Neuronal stem cell (in vitro differentiated cells): ENCODE data around the gene CCDC70.

ENCODE experiments used
- DNase-seq: peaks from one replicate; pipeline ENCODE4 v3.0.0-alpha.2; 2013; ENCODE audit warnings: low spot score
- H2AFZ ChIP-seq: one replicate; pipeline ENCODE4 v1.6.1; 2013; ENCODE audit warnings: mild to moderate bottlenecking, low read length, inconsistent platforms
- H2AK5ac ChIP-seq: 2 replicates; pipeline ENCODE4 v1.6.1; 2013; ENCODE audit warnings: low read depth, mild to moderate bottlenecking, inconsistent platforms, low read length, moderate library complexity, mixed read lengths
- H2BK120ac ChIP-seq: 2 replicates; pipeline ENCODE4 v1.6.1; 2013; ENCODE audit warnings: low read depth, mild to moderate bottlenecking, inconsistent platforms, low read length, moderate library complexity, mixed read lengths
- H2BK12ac ChIP-seq: one replicate; pipeline ENCODE4 v1.6.1; 2013; ENCODE audit warnings: low read length, inconsistent platforms
- H2BK15ac ChIP-seq: 2 replicates; pipeline ENCODE4 v1.6.1; 2013; ENCODE audit warnings: mild to moderate bottlenecking, low read length, inconsistent platforms, mixed read lengths
- H2BK5ac ChIP-seq: one replicate; pipeline ENCODE4 v1.6.1; 2013; ENCODE audit warnings: inconsistent platforms, mild to moderate bottlenecking, low read length, moderate library complexity
- H3K14ac ChIP-seq: one replicate; pipeline ENCODE4 v1.6.1; 2013; ENCODE audit warnings: low read length, inconsistent platforms
- H3K18ac ChIP-seq: 2 replicates; pipeline ENCODE4 v1.6.1; 2013; ENCODE audit warnings: low read length, inconsistent platforms
- H3K23ac ChIP-seq: 2 replicates; pipeline ENCODE4 v1.6.1; 2013; ENCODE audit warnings: low read depth, mild to moderate bottlenecking, mixed read lengths, low read length, inconsistent platforms; ENCODE audit not compliant: poor library complexity
- H3K27ac ChIP-seq: replicated peaks from 3 replicates; pipeline ENCODE4 v1.5.1; 2013; ENCODE audit warnings: low read length, inconsistent platforms
- H3K27me3 ChIP-seq, 3 experiments: 2 replicates each; pipeline ENCODE4 v1.6.1; 2013; ENCODE audit warnings: low read length in 3 of 3, mild to moderate bottlenecking in 2 of 3, inconsistent platforms in 1 of 3, low read depth in 1 of 3, mixed read lengths in 1 of 3, moderate library complexity in 1 of 3; ENCODE audit not compliant: control insufficient read depth in 3 of 3, insufficient read depth in 3 of 3
- H3K36me3 ChIP-seq, 2 donors: replicated peaks in 1 of 2; 2 replicates each; pipeline ENCODE4 v1.6.1; 2013; ENCODE audit warnings: low read length in 2 of 2; ENCODE audit not compliant: control insufficient read depth in 2 of 2, insufficient read depth in 2 of 2
- H3K4ac ChIP-seq: 2 replicates; pipeline ENCODE4 v1.6.1; 2013; ENCODE audit warnings: inconsistent platforms, mild to moderate bottlenecking, low read length, moderate library complexity
- H3K4me1 ChIP-seq, 2 donors: 1 replicate in 1 of 2; 2 replicates in 1 of 2; pipeline ENCODE4 v1.6.1; 2013; ENCODE audit warnings: low read length in 2 of 2, low read depth in 1 of 2; ENCODE audit not compliant: control insufficient read depth in 2 of 2, insufficient read depth in 1 of 2
- H3K4me2 ChIP-seq: one replicate; pipeline ENCODE4 v1.6.1; 2013; ENCODE audit warnings: mild to moderate bottlenecking, low read length, inconsistent platforms; ENCODE audit not compliant: insufficient read depth, poor library complexity, severe bottlenecking
- H3K4me3 ChIP-seq, 2 donors: 2 replicates each; pipeline ENCODE4 v1.5.1; 2013; ENCODE audit warnings: low read length in 2 of 2, mild to moderate bottlenecking in 2 of 2, inconsistent platforms in 1 of 2, moderate library complexity in 1 of 2
- H3K79me1 ChIP-seq: one replicate; pipeline ENCODE4 v1.6.1; 2013; ENCODE audit warnings: low read depth, mild to moderate bottlenecking, inconsistent platforms, low read length, moderate library complexity
- H3K9ac ChIP-seq: one replicate; pipeline ENCODE4 v1.6.1; 2013; ENCODE audit warnings: mild to moderate bottlenecking, low read depth, low read length, inconsistent platforms; ENCODE audit not compliant: poor library complexity
- H3K9me3 ChIP-seq, 2 donors: replicated peaks in 1 of 2; 2 replicates each; pipeline versions ENCODE3 to v1.6.1; 2013; ENCODE audit warnings: low read length in 2 of 2, mild to moderate bottlenecking in 2 of 2, inconsistent platforms in 1 of 2, low read depth in 1 of 2, mixed read lengths in 1 of 2, moderate library complexity in 1 of 2; ENCODE audit not compliant: control insufficient read depth in 2 of 2, insufficient read depth in 1 of 2
- H4K8ac ChIP-seq: one replicate; pipeline ENCODE4 v1.6.1; 2013; ENCODE audit warnings: low read depth, mild to moderate bottlenecking, inconsistent platforms, low read length, moderate library complexity
- H4K91ac ChIP-seq: one replicate; pipeline ENCODE4 v1.6.1; 2013; ENCODE audit warnings: low read length, low read depth, mild to moderate bottlenecking, inconsistent platforms; ENCODE audit not compliant: poor library complexity
- WGBS, 2 donors: extraction: QIAGEN DNeasy Blood & Tissue Kit; methylation state at CpG; one replicate each; pipeline ENCODE4 v1.1.7; 2013; ENCODE audit warnings: missing lambda C conversion rate in 2 of 2, mixed read lengths in 1 of 2; ENCODE audit not compliant: insufficient read length in 2 of 2, insufficient replicate concordance in 1 of 2; ENCODE audit errors: extremely low coverage in 2 of 2; 5-methylcytosine and 5-hydroxymethylcytosine counted together

CCDC70 gene

GRCh38 chr13:51829568-51829899, 32.2 kb upstream of the CCDC70 start:
- no peaks in the 10 kb centered on the region for H3K36me3 ChIP-seq
- no peak overlapping the region for H3K14ac ChIP-seq
- H3K4ac ChIP-seq, result no peak overlapping the region
- WGBS, 2 donors, result no CpG with 5 or more reads among the region's 2 CpGs
- H4K8ac ChIP-seq, result no peak overlapping the region
- no peaks in the 10 kb centered on the region for H3K9me3 ChIP-seq
- no peak overlapping the region for H3K9ac ChIP-seq
- H3K27me3 ChIP-seq, result peaks cover 0 to 40% (median 0%) of the 10 kb centered on the region in 3 experiments
- no peak overlapping the region for H2BK12ac ChIP-seq
- H3K23ac ChIP-seq, result no peak overlapping the region
- H4K91ac ChIP-seq, result no peak overlapping the region
- no peak overlapping the region for H2AFZ ChIP-seq
- no peak overlapping the region for H3K27ac ChIP-seq
- no peaks in the 10 kb centered on the region for H3K79me1 ChIP-seq
- no peak overlapping the region for H2BK15ac ChIP-seq
- no peaks in the 10 kb centered on the region for H3K4me1 ChIP-seq
- H2BK5ac ChIP-seq, result no peak overlapping the region
- no peak overlapping the region for H3K18ac ChIP-seq
- H2AK5ac ChIP-seq, result no peak overlapping the region
- H3K4me3 ChIP-seq, result no peak overlapping the region
- no peak for DNase-seq
- no peak overlapping the region for H3K4me2 ChIP-seq
- H2BK120ac ChIP-seq, result no peak overlapping the region

- Histone ChIP-seq H2AFZ (no peak overlapping the region), H3K27me3 (peaks cover 0 to 41% (median 0%) of the 10 kb centered on the region in 3 experiments), H2BK12ac (no peak overlapping the region), H3K23ac (no peak overlapping the region), H3K4me1 (no peaks in the 10 kb centered on the region), H3K18ac (peak overlapping the region; percentile 3), H3K4me3 (no peak overlapping the region), H3K9me3 (no peaks in the 10 kb centered on the region), H2BK5ac (no peak overlapping the region), H3K14ac (no peak overlapping the region), H3K9ac (no peak overlapping the region), H3K27ac (no peak overlapping the region), H2BK120ac (no peak overlapping the region), H3K4me2 (no peak overlapping the region), H3K36me3 (no peaks in the 10 kb centered on the region), H3K79me1 (no peaks in the 10 kb centered on the region), H3K4ac (no peak overlapping the region), H4K91ac (no peak overlapping the region), H2AK5ac (no peak overlapping the region), H2BK15ac (no peak overlapping the region), H4K8ac (no peak overlapping the region)
- DNase-seq, result no peak
- no CpG with 5 or more reads among the region's 5 CpGs for WGBS, 2 donors
Measured at GRCh38 chr13:51831519-51831918, 30.2 kb upstream of the CCDC70 start.

GRCh38 chr13:51832471-51833152, 29.2 kb upstream of the CCDC70 start:
- H3K9ac ChIP-seq, result no peak overlapping the region
- no peak overlapping the region for H3K4me3 ChIP-seq
- H3K36me3 ChIP-seq, result no peaks in the 10 kb centered on the region
- no peak overlapping the region for H4K91ac ChIP-seq
- H2BK120ac ChIP-seq, result no peak overlapping the region
- H3K27ac ChIP-seq, result no peak overlapping the region
- no peak overlapping the region for H2BK5ac ChIP-seq
- no peaks in the 10 kb centered on the region for H3K4me1 ChIP-seq
- H3K9me3 ChIP-seq, result no peaks in the 10 kb centered on the region
- H3K27me3 ChIP-seq, result peaks cover 0 to 35% (median 0%) of the 10 kb centered on the region in 3 experiments
- H2BK15ac ChIP-seq, result no peak overlapping the region
- H2BK12ac ChIP-seq, result no peak overlapping the region
- no peak overlapping the region for H4K8ac ChIP-seq
- no peak for DNase-seq
- no peak overlapping the region for H3K4ac ChIP-seq
- no peak overlapping the region for H3K4me2 ChIP-seq
- no peak overlapping the region for H3K18ac ChIP-seq
- no peak overlapping the region for H3K23ac ChIP-seq
- no peaks in the 10 kb centered on the region for H3K79me1 ChIP-seq
- WGBS, 2 donors, result no CpG with 5 or more reads among the region's 6 CpGs
- H2AK5ac ChIP-seq, result no peak overlapping the region
- H2AFZ ChIP-seq, result peak overlapping the region; percentile 46
- no peak overlapping the region for H3K14ac ChIP-seq

GRCh38 chr13:51833980-51834379, 27.8 kb upstream of the CCDC70 start:
- Histone ChIP-seq H3K4me2 (no peak overlapping the region), H3K36me3 (no peaks in the 10 kb centered on the region), H3K4me1 (no peaks in the 10 kb centered on the region), H3K14ac (no peak overlapping the region), H3K27me3 (peaks cover 0 to 25% (median 0%) of the 10 kb centered on the region in 3 experiments), H2BK5ac (no peak overlapping the region), H3K79me1 (no peaks in the 10 kb centered on the region), H2AFZ (no peak overlapping the region), H3K4me3 (no peak overlapping the region), H3K23ac (no peak overlapping the region), H3K4ac (no peak overlapping the region), H4K8ac (no peak overlapping the region), H2BK120ac (no peak overlapping the region), H2AK5ac (peak overlapping the region; percentile 44), H3K9me3 (no peaks in the 10 kb centered on the region), H3K18ac (no peak overlapping the region), H2BK12ac (no peak overlapping the region), H3K9ac (no peak overlapping the region), H3K27ac (no peak overlapping the region), H4K91ac (no peak overlapping the region), H2BK15ac (no peak overlapping the region)
- no peak for DNase-seq
- no CpG with 5 or more reads among the region's 10 CpGs for WGBS, 2 donors
